Prostate gland (tissue), 2 donors: Measurements from ENCODE around the gene CYSRT1.

Experiments used
- CTCF ChIP-seq, 4 experiments: fragments of 200-600 bp in 2 of 4; fragments of 450-650 bp in 2 of 4; sonication (generic) in 2 of 4; IDR thresholded peaks; 1 replicate in 3 of 4; 2 replicates in 1 of 4; pipeline ENCODE4 v1.5.1; 2016 to 2019; ENCODE audit warnings: antibody characterized with exemption in 4 of 4, mild to moderate bottlenecking in 2 of 4, moderate library complexity in 2 of 4
- POLR2A ChIP-seq: fragments of 450-650 bp; IDR thresholded peaks from one replicate; pipeline ENCODE4 v1.6.1; 2016; ENCODE audit warnings: antibody characterized with exemption, mild to moderate bottlenecking

- TF ChIP-seq CTCF (IDR thresholded peaks at IDR 0.05) (no peak), POLR2A (no peak)
Measured at GRCh38 chr9:137265496-137266161, 40.7 kb downstream of the CYSRT1 start.
